ENCODE measurements around the gene BDKRB1. TPM values are rescaled to one million over a fixed set of nuclear protein-coding genes. Genes with fewer than 3 reads are reported as not detected.

BDKRB1 gene
- total RNA-seq, 1 experiment from 2014 or later: not detected

- Histone ChIP-seq H3K79me1 (ENCODE audit: insufficient read depth, low read depth, low read length, poor library complexity, severe bottlenecking) (no peaks in the 10 kb centered on the region), H2AK5ac (ENCODE audit: insufficient read length, low read length) (no peak overlapping the region), H3K56ac (ENCODE audit: insufficient read length, low read depth, low read length) (no peak overlapping the region), H4K8ac (replicated peaks; ENCODE audit: insufficient read length, low read depth, low read length) (no peak overlapping the region), H3K27me3 (ENCODE audit: insufficient read depth, low read length) (no peaks in the 10 kb centered on the region), H2AFZ (ENCODE audit: low read length) (no peak overlapping the region), H3K4ac (ENCODE audit: low read depth, low read length) (no peak overlapping the region), H3K23ac (ENCODE audit: insufficient read length, low read depth, low read length) (no peak overlapping the region), H3K18ac (ENCODE audit: insufficient read length, low read depth, low read length) (no peak overlapping the region), H3K14ac (ENCODE audit: insufficient read depth, low read length) (no peak overlapping the region), H3K79me2 (ENCODE audit: insufficient read depth, low read length) (no peaks in the 10 kb centered on the region), H4K5ac (ENCODE audit: insufficient read length, low read depth, low read length) (no peak overlapping the region), H3T11ph (ENCODE audit: low read length) (no peak overlapping the region), H3K4me1 (ENCODE audit: insufficient read depth, low read length) (no peaks in the 10 kb centered on the region), H4K20me1 (ENCODE audit: control insufficient read depth, insufficient read depth, insufficient read length) (no peaks in the 10 kb centered on the region), H2BK5ac (ENCODE audit: insufficient read length, low read length) (no peak overlapping the region), H2BK15ac (ENCODE audit: low read depth, low read length) (no peak overlapping the region), H4K91ac (ENCODE audit: insufficient read length, low read depth, low read length) (no peak overlapping the region), H2BK120ac (ENCODE audit: low read depth, low read length, poor library complexity, severe bottlenecking) (no peak overlapping the region), H3K9me3 (ENCODE audit: control insufficient read depth, low read depth, low read length) (no peaks in the 10 kb centered on the region), H2BK20ac (ENCODE audit: low read depth, low read length, poor library complexity, severe bottlenecking) (no peak overlapping the region), H3K9ac (ENCODE audit: extremely low read depth, insufficient read length, low read length) (no peak overlapping the region), H3K23me2 (ENCODE audit: insufficient read length, low read depth, low read length, poor library complexity, severe bottlenecking) (no peaks in the 10 kb centered on the region), H3K4me2 (ENCODE audit: insufficient read depth, insufficient read length, low read length) (no peak overlapping the region), H3K27ac (ENCODE audit: insufficient read length, low read depth, low read length) (no peak overlapping the region), H2BK12ac (ENCODE audit: insufficient read length, low read depth, low read length) (no peak overlapping the region)
- DNase-seq: no peak
- H3K36me3 Mint-ChIP-seq (ENCODE audit: insufficient read depth in 1 of 3, low read depth in 3 of 3): peaks cover 0 to 12% (median 9%) of the 10 kb centered on the region in 3 experiments; a peak in 4 of 7 replicates
- peak overlapping the region in 2 of 3 experiments; percentile 20 to 57; a peak in 4 of 7 replicates for H3K27ac Mint-ChIP-seq
- H3K9me3 Mint-ChIP-seq: no peaks in the 10 kb centered on the region
- WGBS (ENCODE audit: extremely low coverage, insufficient read length, low lambda C conversion rate): no CpG with 5 or more reads among the region's 7 CpGs
- H3K4me1 Mint-ChIP-seq: peaks cover 2 to 5% of the 10 kb centered on the region in 2 experiments; a peak in 1 of 4 replicates
- no peaks in the 10 kb centered on the region for H3K27me3 Mint-ChIP-seq (ENCODE audit: low read depth)
- H3K4me3 Mint-ChIP-seq: no peak overlapping the region
- no peak for TF ChIP-seq CTCF (conservative IDR thresholded peaks at IDR 0.05)
Observed at GRCh38 chr14:96294246-96294645, 38.2 kb downstream of the BDKRB1 start.

Data from H9 (cell line).